GM12865 (cell line): ENCODE data around the gene MME.

Experiments used
- DNase-seq: peaks from one replicate; pipeline ENCODE4 v3.0.0; 2010; ENCODE audit warnings: low read depth
- H3K4me3 ChIP-seq: 2 replicates; pipeline ENCODE4 v1.5.1; 2011; ENCODE audit warnings: mild to moderate bottlenecking, low read depth, low read length, control low read depth
- CTCF ChIP-seq: IDR thresholded peaks from 2 replicates; pipeline ENCODE4 v1.5.1; 2011; ENCODE audit warnings: low read length, control low read depth, low read depth, inconsistent platforms; ENCODE audit not compliant: insufficient read depth; ENCODE audit errors: missing control alignments

The MME gene

GRCh38 chr3:155079468-155079745, 712 bp upstream of the MME start:
- H3K4me3 ChIP-seq, result no peak overlapping the region
- no peak for DNase-seq
- no peak for TF ChIP-seq CTCF

- no peak for DNase-seq
- no peak overlapping the region for H3K4me3 ChIP-seq
- TF ChIP-seq CTCF, result no peak
These were observed 573 bp downstream of the MME start for GRCh38 chr3:155080692-155081091.

- DNase-seq, result no peak
- no peak overlapping the region for H3K4me3 ChIP-seq
- TF ChIP-seq CTCF, result no peak
These were observed 3.3 kb downstream of the MME start for GRCh38 chr3:155083313-155083905.

GRCh38 chr3:155084567-155084966, 4.4 kb downstream of the MME start:
- H3K4me3 ChIP-seq, result no peak overlapping the region
- DNase-seq, result no peak
- no peak for TF ChIP-seq CTCF

GRCh38 chr3:155086051-155086450, 5.9 kb downstream of the MME start:
- H3K4me3 ChIP-seq, result no peak overlapping the region
- no peak for DNase-seq
- TF ChIP-seq CTCF, result no peak

- no peak overlapping the region for H3K4me3 ChIP-seq
- no peak for TF ChIP-seq CTCF
- no peak for DNase-seq
These were observed 8.7 kb downstream of the MME start for GRCh38 chr3:155088706-155089345.

- DNase-seq, result no peak
- TF ChIP-seq CTCF, result no peak
- H3K4me3 ChIP-seq, result no peak overlapping the region
These were observed 9.4 kb downstream of the MME start for GRCh38 chr3:155089495-155089894.
